HL-60 (cell line): ENCODE measurements around the gene C6orf52.

ENCODE experiments used
- GABPA ChIP-seq: IDR thresholded peaks from 2 replicates; pipeline ENCODE4 v1.6.1; 2012; ENCODE audit warnings: low read depth
- POLR2AphosphoS5 ChIP-seq: IDR thresholded peaks from 2 replicates; pipeline ENCODE4 v1.6.1; 2012; ENCODE audit warnings: low read depth
- TF ChIP-seq, protein P1 (sequence below): IDR thresholded peaks from one replicate; pipeline ENCODE4 v1.5.1; 2011; ENCODE audit warnings: low read length, control low read depth, inconsistent platforms; ENCODE audit not compliant: insufficient read depth
- TF ChIP-seq, protein P2 (sequence below): IDR thresholded peaks from 2 replicates; pipeline ENCODE4 v1.6.1; 2012; ENCODE audit warnings: low read depth; ENCODE audit not compliant: insufficient replicate concordance

DNA sequence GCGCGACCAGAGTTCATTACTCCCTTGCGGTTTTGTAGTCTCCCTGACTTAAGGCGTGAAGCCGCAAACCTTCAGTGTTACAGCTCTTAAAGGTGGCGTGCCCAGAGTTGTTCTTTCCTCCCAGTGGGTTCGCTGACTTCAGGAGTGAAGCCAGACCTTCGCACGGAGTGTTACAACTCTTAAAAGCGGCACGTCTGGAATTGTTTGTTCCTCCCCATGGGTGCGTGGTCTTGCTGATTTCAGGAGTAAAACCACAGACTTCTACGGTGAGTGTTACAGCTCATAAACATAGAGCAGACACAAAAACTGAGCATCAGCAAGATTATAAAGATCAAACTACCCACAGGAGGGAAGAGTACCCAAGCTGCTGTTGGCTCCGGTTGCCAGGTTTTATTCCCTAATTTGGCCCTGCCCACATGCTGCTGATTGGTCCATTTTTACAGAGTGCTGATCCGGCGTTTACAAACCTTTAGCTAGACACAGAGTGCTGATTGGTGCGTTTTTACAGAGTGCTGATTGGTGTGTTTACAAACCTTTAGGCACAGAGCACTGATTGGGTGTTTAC lies 38.8 kb upstream of the C6orf52 start:
- TF ChIP-seq, protein P1, sequence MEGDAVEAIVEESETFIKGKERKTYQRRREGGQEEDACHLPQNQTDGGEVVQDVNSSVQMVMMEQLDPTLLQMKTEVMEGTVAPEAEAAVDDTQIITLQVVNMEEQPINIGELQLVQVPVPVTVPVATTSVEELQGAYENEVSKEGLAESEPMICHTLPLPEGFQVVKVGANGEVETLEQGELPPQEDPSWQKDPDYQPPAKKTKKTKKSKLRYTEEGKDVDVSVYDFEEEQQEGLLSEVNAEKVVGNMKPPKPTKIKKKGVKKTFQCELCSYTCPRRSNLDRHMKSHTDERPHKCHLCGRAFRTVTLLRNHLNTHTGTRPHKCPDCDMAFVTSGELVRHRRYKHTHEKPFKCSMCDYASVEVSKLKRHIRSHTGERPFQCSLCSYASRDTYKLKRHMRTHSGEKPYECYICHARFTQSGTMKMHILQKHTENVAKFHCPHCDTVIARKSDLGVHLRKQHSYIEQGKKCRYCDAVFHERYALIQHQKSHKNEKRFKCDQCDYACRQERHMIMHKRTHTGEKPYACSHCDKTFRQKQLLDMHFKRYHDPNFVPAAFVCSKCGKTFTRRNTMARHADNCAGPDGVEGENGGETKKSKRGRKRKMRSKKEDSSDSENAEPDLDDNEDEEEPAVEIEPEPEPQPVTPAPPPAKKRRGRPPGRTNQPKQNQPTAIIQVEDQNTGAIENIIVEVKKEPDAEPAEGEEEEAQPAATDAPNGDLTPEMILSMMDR = no peak
- TF ChIP-seq POLR2AphosphoS5 = no peak
- TF ChIP-seq, protein P2, sequence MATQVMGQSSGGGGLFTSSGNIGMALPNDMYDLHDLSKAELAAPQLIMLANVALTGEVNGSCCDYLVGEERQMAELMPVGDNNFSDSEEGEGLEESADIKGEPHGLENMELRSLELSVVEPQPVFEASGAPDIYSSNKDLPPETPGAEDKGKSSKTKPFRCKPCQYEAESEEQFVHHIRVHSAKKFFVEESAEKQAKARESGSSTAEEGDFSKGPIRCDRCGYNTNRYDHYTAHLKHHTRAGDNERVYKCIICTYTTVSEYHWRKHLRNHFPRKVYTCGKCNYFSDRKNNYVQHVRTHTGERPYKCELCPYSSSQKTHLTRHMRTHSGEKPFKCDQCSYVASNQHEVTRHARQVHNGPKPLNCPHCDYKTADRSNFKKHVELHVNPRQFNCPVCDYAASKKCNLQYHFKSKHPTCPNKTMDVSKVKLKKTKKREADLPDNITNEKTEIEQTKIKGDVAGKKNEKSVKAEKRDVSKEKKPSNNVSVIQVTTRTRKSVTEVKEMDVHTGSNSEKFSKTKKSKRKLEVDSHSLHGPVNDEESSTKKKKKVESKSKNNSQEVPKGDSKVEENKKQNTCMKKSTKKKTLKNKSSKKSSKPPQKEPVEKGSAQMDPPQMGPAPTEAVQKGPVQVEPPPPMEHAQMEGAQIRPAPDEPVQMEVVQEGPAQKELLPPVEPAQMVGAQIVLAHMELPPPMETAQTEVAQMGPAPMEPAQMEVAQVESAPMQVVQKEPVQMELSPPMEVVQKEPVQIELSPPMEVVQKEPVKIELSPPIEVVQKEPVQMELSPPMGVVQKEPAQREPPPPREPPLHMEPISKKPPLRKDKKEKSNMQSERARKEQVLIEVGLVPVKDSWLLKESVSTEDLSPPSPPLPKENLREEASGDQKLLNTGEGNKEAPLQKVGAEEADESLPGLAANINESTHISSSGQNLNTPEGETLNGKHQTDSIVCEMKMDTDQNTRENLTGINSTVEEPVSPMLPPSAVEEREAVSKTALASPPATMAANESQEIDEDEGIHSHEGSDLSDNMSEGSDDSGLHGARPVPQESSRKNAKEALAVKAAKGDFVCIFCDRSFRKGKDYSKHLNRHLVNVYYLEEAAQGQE = no peak
- no peak for TF ChIP-seq GABPA
